Smooth muscle cell (in vitro differentiated cells): Measurements from ENCODE around the gene PDE6H. TPM values are rescaled to one million over a fixed set of nuclear protein-coding genes. Genes with fewer than 3 reads are reported as not detected.

Source experiments
- DNase-seq: peaks from one replicate; lab custom pipeline; 2025; ENCODE audit not compliant: unreplicated experiment; lab: John Stamatoyannopoulos, UW
- H2AFZ ChIP-seq: fragments of 200-600 bp; sonication (generic); 2 replicates; pipeline ENCODE4 v1.6.0; 2016; ENCODE audit warnings: antibody characterized with exemption, low read depth, mild to moderate bottlenecking
- H3F3A ChIP-seq: fragments of 200-600 bp; sonication (generic); 2 replicates; pipeline ENCODE4 v1.6.0; 2017; ENCODE audit warnings: antibody characterized with exemption, low read depth
- H3K27ac ChIP-seq: fragments of 200-600 bp; sonication (generic); 2 replicates; pipeline ENCODE4 v1.5.1; 2016; ENCODE audit warnings: low read depth, mild to moderate bottlenecking
- H3K27me3 ChIP-seq: fragments of 200-600 bp; sonication (generic); 2 replicates; pipeline ENCODE4 v1.6.1; 2016; ENCODE audit warnings: low read depth, mild to moderate bottlenecking
- H3K36me3 ChIP-seq: fragments of 200-600 bp; sonication (generic); 2 replicates; pipeline ENCODE4 v1.5.1; 2016; ENCODE audit warnings: low read depth
- H3K4me1 ChIP-seq: fragments of 200-600 bp; sonication (generic); 2 replicates; pipeline ENCODE4 v1.5.1; 2016; ENCODE audit warnings: low read depth
- H3K4me2 ChIP-seq: fragments of 200-600 bp; sonication (generic); 2 replicates; pipeline ENCODE4 v1.6.0; 2016; ENCODE audit warnings: mild to moderate bottlenecking
- H3K4me3 ChIP-seq: fragments of 200-600 bp; sonication (generic); 2 replicates; pipeline ENCODE4 v1.5.1; 2016; ENCODE audit warnings: mild to moderate bottlenecking
- H3K79me2 ChIP-seq: fragments of 200-600 bp; sonication (generic); 2 replicates; pipeline ENCODE4 v1.6.0; 2016; ENCODE audit warnings: low read depth, mild to moderate bottlenecking
- H3K9ac ChIP-seq: fragments of 200-600 bp; sonication (generic); 2 replicates; pipeline ENCODE4 v1.6.0; 2016; ENCODE audit warnings: low read depth
- H3K9me3 ChIP-seq: fragments of 200-600 bp; sonication (generic); replicated peaks from 2 replicates; pipeline ENCODE4 v1.5.1; 2016; ENCODE audit warnings: low read depth
- H4K20me1 ChIP-seq: fragments of 200-600 bp; sonication (generic); 2 replicates; pipeline ENCODE4 v1.6.0; 2016; ENCODE audit warnings: low read depth
- WGBS: methylation state at CpG from one replicate; pipeline ENCODE4 v1.1.7; 2016; ENCODE audit warnings: low lambda C conversion rate; 5-methylcytosine and 5-hydroxymethylcytosine counted together
- polyA plus RNA-seq: library from polyadenylated mRNA; unstranded; fragments of >200 nt; fragmentation: Nextera tagmentation; extraction: Ambion mirVana; gene quantifications from 2 replicates; pipeline ENCODE4 v1.2.1, GENCODE V29; 2016
- total RNA-seq: library from RNA; depleted of rRNA; stranded (reverse); fragments of >200 nt; gene quantifications from 2 replicates; pipeline ENCODE4 v1.2.3, GENCODE V29; 2014
- TF ChIP-seq, protein P1 (sequence below): fragments of 200-600 bp; sonication (generic); IDR thresholded peaks from 2 replicates; pipeline ENCODE4 v1.5.1; 2017; ENCODE audit warnings: borderline replicate concordance, mild to moderate bottlenecking, antibody characterized with exemption; ENCODE audit not compliant: insufficient read depth, poor library complexity, severe bottlenecking

Gene PDE6H
- total and polyA plus RNA-seq, 2 experiments from 2014 or later, result not detected

DNA sequence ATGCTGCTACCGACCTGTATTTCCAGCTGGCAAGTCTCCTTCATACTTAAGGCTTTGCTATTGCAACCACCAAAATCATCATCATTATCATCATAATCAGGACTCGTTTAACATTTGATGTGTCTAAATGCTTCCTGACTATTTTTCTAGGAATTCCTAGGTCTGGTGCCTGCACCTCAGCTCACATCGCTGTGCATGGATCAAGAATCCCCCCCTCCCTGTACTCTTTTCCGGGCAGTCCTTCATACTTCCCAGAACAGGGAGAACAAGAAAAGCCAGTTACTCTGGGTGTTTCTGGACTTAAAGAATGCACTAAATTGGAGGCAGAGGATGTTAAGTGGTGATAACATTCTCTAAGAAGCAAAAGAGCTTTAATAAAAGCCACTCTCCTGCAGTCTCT lies 43.9 kb upstream of the PDE6H start:
- Histone ChIP-seq H3K36me3 (no peaks in the 10 kb centered on the region), H3K4me2 (peak overlapping the region; percentile 82), H4K20me1 (no peaks in the 10 kb centered on the region), H3K79me2 (no peaks in the 10 kb centered on the region), H3F3A (peaks cover 5% of the 10 kb centered on the region), H3K9ac (peak overlapping the region; percentile 58), H3K4me3 (peak overlapping the region; percentile 39), H3K27ac (peak overlapping the region; percentile 81), H3K4me1 (peaks cover 23% of the 10 kb centered on the region), H3K9me3 (no peaks in the 10 kb centered on the region), H2AFZ (peak overlapping the region; percentile 98), H3K27me3 (no peaks in the 10 kb centered on the region)
- DNase-seq, result no peak
- TF ChIP-seq, protein P1, sequence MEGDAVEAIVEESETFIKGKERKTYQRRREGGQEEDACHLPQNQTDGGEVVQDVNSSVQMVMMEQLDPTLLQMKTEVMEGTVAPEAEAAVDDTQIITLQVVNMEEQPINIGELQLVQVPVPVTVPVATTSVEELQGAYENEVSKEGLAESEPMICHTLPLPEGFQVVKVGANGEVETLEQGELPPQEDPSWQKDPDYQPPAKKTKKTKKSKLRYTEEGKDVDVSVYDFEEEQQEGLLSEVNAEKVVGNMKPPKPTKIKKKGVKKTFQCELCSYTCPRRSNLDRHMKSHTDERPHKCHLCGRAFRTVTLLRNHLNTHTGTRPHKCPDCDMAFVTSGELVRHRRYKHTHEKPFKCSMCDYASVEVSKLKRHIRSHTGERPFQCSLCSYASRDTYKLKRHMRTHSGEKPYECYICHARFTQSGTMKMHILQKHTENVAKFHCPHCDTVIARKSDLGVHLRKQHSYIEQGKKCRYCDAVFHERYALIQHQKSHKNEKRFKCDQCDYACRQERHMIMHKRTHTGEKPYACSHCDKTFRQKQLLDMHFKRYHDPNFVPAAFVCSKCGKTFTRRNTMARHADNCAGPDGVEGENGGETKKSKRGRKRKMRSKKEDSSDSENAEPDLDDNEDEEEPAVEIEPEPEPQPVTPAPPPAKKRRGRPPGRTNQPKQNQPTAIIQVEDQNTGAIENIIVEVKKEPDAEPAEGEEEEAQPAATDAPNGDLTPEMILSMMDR, result no peak
- 7% methylated on average over 4 of the region's 4 CpGs for WGBS

GRCh38 chr12:14930299-14930698 lies 42.5 kb upstream of the PDE6H start:
- peak overlapping the region; percentile 48 for H3K4me2 ChIP-seq

GRCh38 chr12:14931359-14931758 lies 41.5 kb upstream of the PDE6H start:
- peaks cover 23% of the 10 kb centered on the region for H3K4me1 ChIP-seq
- H3K27ac ChIP-seq, result peak overlapping the region; percentile 81
- H3K9me3 ChIP-seq, result no peaks in the 10 kb centered on the region
- no peak for DNase-seq
- H3K79me2 ChIP-seq, result no peaks in the 10 kb centered on the region
- H3K36me3 ChIP-seq, result no peaks in the 10 kb centered on the region
- TF ChIP-seq, protein P1, result no peak
- WGBS, result 53% methylated on average over 4 of the region's 4 CpGs
- H3K27me3 ChIP-seq, result no peaks in the 10 kb centered on the region
- no peak overlapping the region for H3K4me3 ChIP-seq
- peak overlapping the region; percentile 81 for H2AFZ ChIP-seq
- no peaks in the 10 kb centered on the region for H4K20me1 ChIP-seq
- H3F3A ChIP-seq, result peaks cover 15% of the 10 kb centered on the region
- no peak overlapping the region for H3K9ac ChIP-seq
- H3K4me2 ChIP-seq, result no peak overlapping the region

More at GRCh38 chr12:14930299-14930698, 42.5 kb upstream of the PDE6H start:
- H4K20me1 ChIP-seq, result no peaks in the 10 kb centered on the region
- peak overlapping the region; percentile 81 for H2AFZ ChIP-seq
- H3F3A ChIP-seq, result peaks cover 5% of the 10 kb centered on the region
- TF ChIP-seq, protein P1, result no peak
- H3K4me1 ChIP-seq, result peaks cover 23% of the 10 kb centered on the region
- H3K27me3 ChIP-seq, result no peaks in the 10 kb centered on the region
- no peaks in the 10 kb centered on the region for H3K9me3 ChIP-seq
- H3K27ac ChIP-seq, result peak overlapping the region; percentile 81
- no peaks in the 10 kb centered on the region for H3K79me2 ChIP-seq
- H3K4me3 ChIP-seq, result no peak overlapping the region
- DNase-seq, result no peak
- H3K36me3 ChIP-seq, result no peaks in the 10 kb centered on the region
- peak overlapping the region; percentile 18 for H3K9ac ChIP-seq

DNA sequence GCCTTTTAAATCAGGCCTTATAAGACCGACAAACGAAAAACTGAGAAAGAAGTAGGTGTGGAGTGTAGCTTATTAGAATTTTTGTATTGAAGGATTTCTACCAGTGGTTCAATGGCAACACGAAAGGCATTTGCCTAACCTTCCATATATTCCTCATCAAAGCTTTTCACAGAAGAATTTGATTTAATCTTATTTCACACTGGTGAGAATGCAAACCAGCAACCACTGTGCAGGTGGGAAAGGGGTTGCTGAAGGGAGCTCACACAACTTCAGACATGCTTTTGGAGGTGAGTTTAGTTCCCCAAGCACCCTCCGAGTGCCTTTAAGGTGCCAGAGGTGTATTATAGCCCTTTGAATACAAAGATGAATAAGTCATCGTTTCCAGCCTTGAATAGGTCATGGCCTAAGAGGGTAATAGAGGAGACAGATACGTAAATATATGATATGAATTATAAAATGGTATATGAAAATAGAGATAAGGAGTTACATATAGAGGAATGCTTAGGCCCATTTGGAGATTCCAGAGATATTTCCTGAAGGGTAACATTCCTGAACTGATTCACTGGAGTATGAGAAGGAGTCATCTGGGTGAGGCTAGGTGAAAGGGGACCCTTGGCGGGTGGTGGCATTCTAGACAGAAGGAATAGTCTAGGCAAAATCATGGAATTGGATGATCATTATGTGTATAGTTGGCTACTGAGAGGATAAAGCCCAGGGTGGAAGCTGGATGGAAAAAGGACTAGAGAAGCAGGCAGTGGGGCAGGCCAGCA lies 40.9 kb upstream of the PDE6H start:
- Histone ChIP-seq H4K20me1 (no peaks in the 10 kb centered on the region), H3K27me3 (no peaks in the 10 kb centered on the region), H3K36me3 (no peaks in the 10 kb centered on the region), H3K4me3 (no peak overlapping the region), H3K79me2 (no peaks in the 10 kb centered on the region), H3K27ac (peak overlapping the region; percentile 81), H3K4me2 (no peak overlapping the region), H3K9ac (no peak overlapping the region), H2AFZ (peak overlapping the region; percentile 81), H3K4me1 (peaks cover 23% of the 10 kb centered on the region), H3F3A (peaks cover 19% of the 10 kb centered on the region), H3K9me3 (no peaks in the 10 kb centered on the region)
- TF ChIP-seq, protein P1, result no peak
- WGBS, result 89% methylated on average over 7 of the region's 7 CpGs
- no peak for DNase-seq
